Progenitor cell of endocrine pancreas (in vitro differentiated cells): ENCODE data around the gene STEAP1. TPM values are rescaled to one million over a fixed set of nuclear protein-coding genes. Genes with fewer than 3 reads are reported as not detected.

ENCODE experiments used
- DNase-seq: peaks from one replicate; pipeline ENCODE4 v3.0.0; 2021; ENCODE audit warnings: low spot score; ENCODE audit not compliant: unreplicated experiment
- H3K27ac Mint-ChIP-seq: 2 replicates; pipeline ENCODE4 v1.8.0; 2021; ENCODE audit warnings: mild to moderate bottlenecking, moderate library complexity, mixed read lengths
- H3K27me3 Mint-ChIP-seq: 2 replicates; pipeline ENCODE4 v1.8.0; 2021; ENCODE audit warnings: mixed read lengths
- H3K36me3 Mint-ChIP-seq: 2 replicates; pipeline ENCODE4 v1.8.0; 2022; ENCODE audit warnings: mixed read lengths; ENCODE audit not compliant: insufficient read depth
- H3K4me1 Mint-ChIP-seq: 2 replicates; pipeline ENCODE4 v1.8.0; 2021; ENCODE audit warnings: low read depth, mixed read lengths
- H3K4me3 Mint-ChIP-seq: 2 replicates; pipeline ENCODE4 v1.8.0; 2021; ENCODE audit warnings: low read depth, mild to moderate bottlenecking, moderate library complexity, mixed read lengths
- H3K9me3 Mint-ChIP-seq: 2 replicates; pipeline ENCODE4 v1.8.0; 2021; ENCODE audit warnings: low read depth, mixed read lengths
- CTCF ChIP-seq: fragments of 200-600 bp; sonication (generic); IDR thresholded peaks from one replicate; pipeline ENCODE4 v1.5.0; 2021; ENCODE audit warnings: antibody characterized with exemption, mild to moderate bottlenecking; ENCODE audit not compliant: unreplicated experiment
- total RNA-seq: library from RNA; stranded (reverse); gene quantifications from 2 replicates; pipeline ENCODE4 v1.2.1, GENCODE V29; 2021

The STEAP1 gene
- total RNA-seq, 1 donor from 2014 or later: 5.8 TPM

DNA sequence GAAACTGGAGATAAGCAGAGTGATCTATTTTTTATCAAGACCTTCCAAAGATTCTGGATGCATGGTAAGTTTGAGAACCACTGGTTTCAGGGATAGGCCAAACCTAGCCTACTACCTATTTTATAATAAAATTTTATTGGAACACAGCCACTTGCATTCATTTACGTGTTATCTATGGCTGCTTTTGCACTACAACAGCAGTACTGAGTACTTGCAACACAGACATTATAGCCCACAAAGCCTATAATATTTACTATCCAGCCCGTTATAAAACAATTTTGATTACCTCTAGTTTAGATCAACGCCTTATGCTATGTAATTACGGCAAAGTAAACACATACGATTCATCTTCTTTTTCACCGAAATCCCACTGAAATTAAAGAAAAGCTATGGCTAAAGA, 18.4 kb downstream of the STEAP1 start:
- Mint-ChIP-seq H3K36me3 (no peaks in the 10 kb centered on the region), H3K4me1 (peaks cover 6% of the 10 kb centered on the region), H3K9me3 (peaks cover 15% of the 10 kb centered on the region), H3K4me3 (no peak overlapping the region), H3K27me3 (no peaks in the 10 kb centered on the region), H3K27ac (no peak overlapping the region)
- no peak for DNase-seq
- no peak for TF ChIP-seq CTCF

DNA sequence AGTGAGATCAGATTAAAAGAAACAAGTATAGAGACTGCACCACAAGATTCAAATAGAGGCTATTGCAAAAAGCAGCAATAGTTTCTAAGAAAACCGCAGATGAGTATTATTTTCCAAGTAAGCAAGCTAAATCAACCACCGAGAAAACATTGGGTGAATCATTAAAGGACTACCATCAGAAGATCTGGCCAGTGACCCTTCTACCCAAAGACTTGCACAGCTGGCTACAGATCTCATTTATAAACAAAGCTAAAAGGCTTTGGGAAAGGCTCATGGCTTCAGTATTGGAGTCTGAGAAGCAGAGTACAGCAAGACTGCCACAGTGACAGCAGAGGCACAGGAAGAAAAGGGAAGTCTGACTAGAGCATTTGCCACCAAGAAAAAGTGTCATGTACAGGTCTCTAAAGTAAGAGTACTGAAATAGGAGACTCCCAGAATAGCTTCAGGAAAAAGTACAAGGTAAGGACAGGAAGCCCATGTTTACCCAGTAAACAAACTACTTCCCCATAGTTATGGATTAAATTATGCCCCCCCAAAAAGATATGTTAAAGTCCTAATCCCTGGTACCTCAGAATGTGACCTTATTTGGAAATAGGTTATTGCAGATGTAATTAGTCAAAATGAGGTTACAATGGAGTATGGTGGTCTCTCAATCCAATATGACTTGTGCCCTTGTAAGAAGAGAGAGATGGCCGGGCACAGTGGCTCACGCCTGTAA, 19.0 kb downstream of the STEAP1 start:
- Mint-ChIP-seq H3K27me3 (no peaks in the 10 kb centered on the region), H3K36me3 (no peaks in the 10 kb centered on the region), H3K9me3 (peaks cover 15% of the 10 kb centered on the region), H3K4me1 (peaks cover 6% of the 10 kb centered on the region), H3K4me3 (no peak overlapping the region), H3K27ac (no peak overlapping the region)
- TF ChIP-seq CTCF: no peak
- DNase-seq: no peak

GRCh38 chr7:90175667-90176066, 21.4 kb downstream of the STEAP1 start:
- no peak overlapping the region for H3K4me3 Mint-ChIP-seq
- peaks cover 11% of the 10 kb centered on the region for H3K9me3 Mint-ChIP-seq
- H3K27me3 Mint-ChIP-seq: no peaks in the 10 kb centered on the region
- no peak for TF ChIP-seq CTCF
- H3K36me3 Mint-ChIP-seq: no peaks in the 10 kb centered on the region
- no peak for DNase-seq
- no peak overlapping the region for H3K27ac Mint-ChIP-seq
- H3K4me1 Mint-ChIP-seq: peaks cover 8% of the 10 kb centered on the region

- TF ChIP-seq CTCF: no peak
- Mint-ChIP-seq H3K27me3 (no peaks in the 10 kb centered on the region), H3K27ac (no peak overlapping the region), H3K4me3 (no peak overlapping the region), H3K4me1 (peaks cover 8% of the 10 kb centered on the region), H3K9me3 (peaks cover 7% of the 10 kb centered on the region), H3K36me3 (no peaks in the 10 kb centered on the region)
- DNase-seq: no peak
Observed at GRCh38 chr7:90176195-90176594, 21.9 kb downstream of the STEAP1 start.

DNA sequence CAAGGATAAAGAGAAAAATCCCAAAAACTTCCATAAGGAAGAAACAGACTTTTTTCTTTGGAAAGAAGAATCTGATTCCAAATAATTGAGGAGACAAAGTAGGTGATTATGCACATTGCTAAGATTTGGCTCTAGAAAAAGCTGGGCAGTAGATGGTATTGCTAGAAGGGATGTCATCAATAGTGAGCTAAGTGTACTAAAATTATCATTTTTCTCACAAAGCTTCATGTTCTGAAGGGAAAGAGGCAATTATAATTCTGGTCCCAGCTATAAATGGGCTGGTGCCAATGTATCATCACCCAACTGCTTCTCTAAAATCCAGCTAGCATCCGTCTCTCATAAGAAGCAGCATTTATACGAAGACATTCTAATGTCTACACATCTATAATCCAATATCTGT, 23.9 kb downstream of the STEAP1 start:
- no peak overlapping the region for H3K27ac Mint-ChIP-seq
- peaks cover 4% of the 10 kb centered on the region for H3K4me1 Mint-ChIP-seq
- no peak overlapping the region for H3K4me3 Mint-ChIP-seq
- no peak for TF ChIP-seq CTCF
- H3K9me3 Mint-ChIP-seq: peaks cover 3% of the 10 kb centered on the region
- H3K36me3 Mint-ChIP-seq: no peaks in the 10 kb centered on the region
- DNase-seq: no peak
- H3K27me3 Mint-ChIP-seq: no peaks in the 10 kb centered on the region
